K562 (cell line): ENCODE results near the gene KLC1. TPM values are rescaled to one million over a fixed set of nuclear protein-coding genes. Genes with fewer than 3 reads are reported as not detected.

Experiments used
- ATAC-seq: fragments of 200-7000 bp; cut with Tn5 transposase; 3 replicates; pipeline ENCODE4 v1.9.1; 2020; ENCODE audit warnings: moderate library complexity
- BruUV-seq: library from RNA; stranded (reverse); fragments of 400-500 nt; replicated peaks from 2 replicates; lab custom pipeline; 2021; lab: Mats Ljungman, UMichigan
- CTCF ChIA-PET: fragments of 300-600 bp; formaldehyde crosslinking; extraction: SDS; loops from one replicate; lab custom pipeline; 2021; ENCODE audit warnings: low intra/inter-chr PET ratio; lab: Yijun Ruan, JAX
- POLR2A ChIA-PET: fragments of 300-600, 350-650 bp; sonication (Branson Sonifier 250); formaldehyde crosslinking; extraction: SDS; loops from one replicate; lab custom pipeline; 2021; ENCODE audit warnings: antibody characterized with exemption, inconsistent platforms; lab: Yijun Ruan, JAX
- DNase-seq, 4 experiments: peaks; one replicate each; pipeline versions ENCODE4 v3.0.0 to v3.0.0-alpha.2; 2011 to 2018; ENCODE audit warnings: low spot score in 3 of 4, mixed read lengths in 3 of 4; ENCODE audit errors: extremely low read depth in 1 of 4
- FAIRE-seq: peaks from 2 replicates; lab custom pipeline; 2011; peaks lifted over from hg19 to GRCh38; lab: Jason Lieb, UNC
- H2AFZ ChIP-seq: 2 replicates; pipeline ENCODE4 v1.6.0; 2011; ENCODE audit warnings: low read depth, low read length, control low read depth, inconsistent platforms
- H3K27ac ChIP-seq: fragments of 200-600 bp; 3 replicates; pipeline ENCODE4 v1.8.0; 2011; ENCODE audit warnings: low read depth, mild to moderate bottlenecking, control low read depth, inconsistent platforms, low read length, moderate library complexity, mixed read lengths; ENCODE audit errors: extremely low read depth
- H3K27me3 ChIP-seq, 2 experiments: fragments of 300-600 bp in 1 of 2; 2 replicates in 1 of 2; 3 replicates in 1 of 2; pipeline versions ENCODE4 v1.6.0 to v1.8.0; 2011; ENCODE audit warnings: inconsistent platforms in 2 of 2, low read length in 2 of 2, mild to moderate bottlenecking in 1 of 2, mixed read lengths in 1 of 2, moderate library complexity in 1 of 2; ENCODE audit not compliant: control insufficient read depth in 2 of 2, insufficient read depth in 2 of 2
- H3K36me3 ChIP-seq: fragments of 300-600 bp; 3 replicates; pipeline ENCODE4 v1.8.0; 2011; ENCODE audit warnings: mild to moderate bottlenecking, low read length, inconsistent platforms; ENCODE audit not compliant: control insufficient read depth, insufficient read depth
- H3K4me1 ChIP-seq, 2 experiments: fragments of 200-600 bp in 1 of 2; replicated peaks in 1 of 2; 2 replicates in 1 of 2; 3 replicates in 1 of 2; pipeline versions ENCODE4 v1.5.1 to v1.8.0; 2011; ENCODE audit warnings: inconsistent platforms in 2 of 2, low read length in 2 of 2, mild to moderate bottlenecking in 1 of 2, mixed read lengths in 1 of 2, moderate library complexity in 1 of 2; ENCODE audit not compliant: control insufficient read depth in 2 of 2, insufficient read depth in 2 of 2
- H3K4me2 ChIP-seq: 2 replicates; pipeline ENCODE4 v1.6.1; 2011; ENCODE audit warnings: low read length, control low read depth, inconsistent platforms, mixed read lengths; ENCODE audit not compliant: insufficient read depth
- H3K4me3 ChIP-seq: fragments of 200-600 bp; sonication (generic), shearing (Covaris generic); 2 replicates; pipeline ENCODE4 v1.5.1; 2016; ENCODE audit warnings: control low read depth, inconsistent platforms
- H3K79me2 ChIP-seq: fragments of 200-600 bp; 3 replicates; pipeline ENCODE4 v1.8.0; 2011; ENCODE audit warnings: low read length, inconsistent platforms; ENCODE audit not compliant: control insufficient read depth, insufficient read depth
- H3K9ac ChIP-seq, 2 experiments: 2 replicates each; pipeline versions ENCODE4 v1.6.0 to v1.6.1; 2011; ENCODE audit warnings: low read depth in 2 of 2, low read length in 2 of 2, control low read depth in 1 of 2, inconsistent platforms in 1 of 2, mild to moderate bottlenecking in 1 of 2, mixed read lengths in 1 of 2; ENCODE audit not compliant: insufficient read depth in 1 of 2
- H3K9me1 ChIP-seq: one replicate; pipeline ENCODE4 v1.6.0; 2011; ENCODE audit warnings: inconsistent platforms, mild to moderate bottlenecking, low read length, moderate library complexity; ENCODE audit not compliant: control insufficient read depth, insufficient read depth
- H3K9me3 ChIP-seq: replicated peaks from 2 replicates; pipeline ENCODE4 v1.5.1; 2011; ENCODE audit warnings: low read depth, low read length, inconsistent platforms; ENCODE audit not compliant: control insufficient read depth, insufficient read depth
- H4K20me1 ChIP-seq: replicated peaks from 2 replicates; pipeline ENCODE4 v1.6.1; 2011; ENCODE audit warnings: low read length, inconsistent platforms, mixed read lengths; ENCODE audit not compliant: control insufficient read depth, insufficient read depth
- FOSL1 ChIP-seq: fragments of 200-800 bp; sonication (Bioruptor generic); conservative IDR thresholded peaks from 2 replicates; pipeline ENCODE4 v1.6.1; 2016; ENCODE audit warnings: missing genetic modification characterization, missing compliant biosample characterization
- MTA3 ChIP-seq: fragments of 450-650 bp; formaldehyde crosslinking; IDR thresholded peaks from 2 replicates; pipeline ENCODE4 v1.6.1; 2017; ENCODE audit warnings: mild to moderate bottlenecking, borderline replicate concordance
- SP2 ChIP-seq: IDR thresholded peaks from 2 replicates; pipeline ENCODE4 v1.6.1; 2011; ENCODE audit warnings: mild to moderate bottlenecking, low read depth, low read length, moderate library complexity; ENCODE audit not compliant: poor library complexity, severe bottlenecking; ENCODE audit errors: extremely low read depth
- WGBS: fragments of 100-300 bp; shearing (Covaris generic); methylation state at CpG from one replicate; pipeline ENCODE4 v1.1.6; 2016; ENCODE audit warnings: low coverage, mixed read lengths; ENCODE audit not compliant: insufficient coverage; ENCODE audit errors: missing lambda C conversion rate; 5-methylcytosine and 5-hydroxymethylcytosine counted together
- in situ Hi-C: fragments of 300-500 bp; cut with MboI; formaldehyde crosslinking; loops from 4 replicates; pipeline ENCODE4 v1.15.0; 2018; ENCODE audit warnings: inconsistent platforms, mixed read lengths
- intact Hi-C: fragments of 100-400 bp; cut with micrococcal nuclease; formaldehyde crosslinking; loops from 2 replicates; pipeline ENCODE4 v1.14.2; 2022
- polyA plus RNA-seq, 8 experiments: library from polyadenylated mRNA; depleted of rRNA in 4 of 8; stranded (reverse) in 5 of 8; unstranded in 3 of 8; fragments of >200 nt; fragmentation: Nextera tagmentation in 2 of 8; fragmentation: Illumina TruSeq in 1 of 8; extraction: Ambion mirVana in 2 of 8; extraction: Trizol in 1 of 8; gene quantifications; 2 replicates each; pipeline versions ENCODE4 v1.2.1 to v1.2.3, GENCODE V29; 2011 to 2014; ENCODE audit warnings: inconsistent platforms in 1 of 8, missing spikeins in 1 of 8
- total RNA-seq, 7 experiments: library from RNA; depleted of rRNA in 6 of 7; stranded (reverse); fragments of >200 nt in 6 of 7; fragmentation: Illumina TruSeq in 2 of 7; extraction: Trizol in 2 of 7; gene quantifications; 2 replicates each; pipeline versions ENCODE4 v1.2.1 to v1.2.3, GENCODE V29; 2011 to 2021; ENCODE audit warnings: low replicate concordance in 1 of 7
- TF ChIP-seq, protein P1 (sequence below): sonication (generic); formaldehyde crosslinking; IDR thresholded peaks from 2 replicates; pipeline ENCODE4 v1.8.0; 2022; ENCODE audit warnings: mild to moderate bottlenecking, low read depth, missing genetic modification reagents

The KLC1 gene
- total and polyA plus RNA-seq, 9 of the 15 experiments (the other 6 are each of a cell fraction or from before 2014, with no cell fraction given), result 4.9 to 134 (median 54.8) TPM

DNA sequence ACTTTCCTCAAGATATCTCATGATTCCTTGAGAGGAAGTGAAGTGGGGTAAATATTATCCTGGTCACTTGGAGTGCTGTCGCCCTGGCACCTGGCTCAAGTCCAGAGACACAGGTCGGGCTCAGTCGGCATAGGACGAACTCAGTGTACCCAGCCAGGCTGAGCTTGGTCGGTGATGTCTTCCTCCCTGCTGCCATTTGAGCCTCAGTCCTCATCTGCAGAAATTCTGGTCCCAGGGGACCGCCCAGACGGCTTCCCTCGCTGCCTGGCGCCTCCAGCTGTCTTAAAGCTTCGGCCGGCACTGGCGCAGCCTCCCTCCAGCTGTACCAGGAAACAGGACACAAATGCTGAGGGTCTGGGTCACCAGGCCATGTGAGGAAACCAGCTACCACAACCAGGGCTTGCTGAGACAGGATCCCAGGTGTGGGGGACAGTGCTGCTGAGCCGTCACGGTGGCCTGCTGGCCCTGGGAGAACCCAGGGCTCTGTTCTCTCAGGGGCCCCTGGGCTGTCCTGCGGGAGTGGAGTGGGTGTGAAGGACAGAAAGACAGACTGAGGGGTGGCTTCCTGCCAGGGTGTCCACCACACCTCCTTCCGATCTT lies 5.0 kb upstream of the KLC1 start:
- H3K36me3 ChIP-seq, result no peaks in the 10 kb centered on the region
- no peak overlapping the region for H3K27ac ChIP-seq
- no peaks in the 10 kb centered on the region for H3K9me1 ChIP-seq
- WGBS, result 75% methylated on average over 12 of the region's 16 CpGs
- FAIRE-seq (no peak), ATAC-seq (no peak), DNase-seq (no peak)
- no peaks in the 10 kb centered on the region for H4K20me1 ChIP-seq
- POLR2A ChIA-PET, result interaction anchor here (0.6 kb wide), 1 partner anchor 53 kb away, joined by 3 read pairs; no protein-coding TSS in a partner anchor
- peaks cover under 1% of the 10 kb centered on the region; the same call in 2 of the 3 replicates for H3K79me2 ChIP-seq
- no peak overlapping the region for H3K4me2 ChIP-seq
- peak overlapping the region in 1 of 2 experiments; percentile 68; a peak in 2 of 4 replicates for H3K9ac ChIP-seq
- H3K27me3 ChIP-seq, result no peaks in the 10 kb centered on the region
- in situ Hi-C loops (no loop called here), intact Hi-C loops (no loop called here)
- no TSS peak for BruUV-seq
- H2AFZ ChIP-seq, result no peak overlapping the region
- H3K4me3 ChIP-seq, result no peak overlapping the region
- no peaks in the 10 kb centered on the region for H3K9me3 ChIP-seq
- TF ChIP-seq SP2 (no peak), FOSL1 (no peak), MTA3 (no peak)
- TF ChIP-seq, protein P1, sequence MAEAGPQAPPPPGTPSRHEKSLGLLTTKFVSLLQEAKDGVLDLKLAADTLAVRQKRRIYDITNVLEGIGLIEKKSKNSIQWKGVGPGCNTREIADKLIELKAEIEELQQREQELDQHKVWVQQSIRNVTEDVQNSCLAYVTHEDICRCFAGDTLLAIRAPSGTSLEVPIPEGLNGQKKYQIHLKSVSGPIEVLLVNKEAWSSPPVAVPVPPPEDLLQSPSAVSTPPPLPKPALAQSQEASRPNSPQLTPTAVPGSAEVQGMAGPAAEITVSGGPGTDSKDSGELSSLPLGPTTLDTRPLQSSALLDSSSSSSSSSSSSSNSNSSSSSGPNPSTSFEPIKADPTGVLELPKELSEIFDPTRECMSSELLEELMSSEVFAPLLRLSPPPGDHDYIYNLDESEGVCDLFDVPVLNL (CRISPR knock-in tag), result no peak
- CTCF ChIA-PET, result interaction anchor here (0.6 kb wide), 1 partner anchor 27 kb away, joined by 3 read pairs; no protein-coding TSS in a partner anchor
- H3K4me1 ChIP-seq, result peaks cover 9 to 22% of the 10 kb centered on the region in 2 experiments; a peak in 4 of 5 replicates
